DMS53 (cell line): Measurements from ENCODE around the gene CPNE7.

ENCODE experiments used
- DNase-seq: peaks from one replicate; lab custom pipeline; 2025; lab: John Stamatoyannopoulos, UW

CPNE7 gene

DNA sequence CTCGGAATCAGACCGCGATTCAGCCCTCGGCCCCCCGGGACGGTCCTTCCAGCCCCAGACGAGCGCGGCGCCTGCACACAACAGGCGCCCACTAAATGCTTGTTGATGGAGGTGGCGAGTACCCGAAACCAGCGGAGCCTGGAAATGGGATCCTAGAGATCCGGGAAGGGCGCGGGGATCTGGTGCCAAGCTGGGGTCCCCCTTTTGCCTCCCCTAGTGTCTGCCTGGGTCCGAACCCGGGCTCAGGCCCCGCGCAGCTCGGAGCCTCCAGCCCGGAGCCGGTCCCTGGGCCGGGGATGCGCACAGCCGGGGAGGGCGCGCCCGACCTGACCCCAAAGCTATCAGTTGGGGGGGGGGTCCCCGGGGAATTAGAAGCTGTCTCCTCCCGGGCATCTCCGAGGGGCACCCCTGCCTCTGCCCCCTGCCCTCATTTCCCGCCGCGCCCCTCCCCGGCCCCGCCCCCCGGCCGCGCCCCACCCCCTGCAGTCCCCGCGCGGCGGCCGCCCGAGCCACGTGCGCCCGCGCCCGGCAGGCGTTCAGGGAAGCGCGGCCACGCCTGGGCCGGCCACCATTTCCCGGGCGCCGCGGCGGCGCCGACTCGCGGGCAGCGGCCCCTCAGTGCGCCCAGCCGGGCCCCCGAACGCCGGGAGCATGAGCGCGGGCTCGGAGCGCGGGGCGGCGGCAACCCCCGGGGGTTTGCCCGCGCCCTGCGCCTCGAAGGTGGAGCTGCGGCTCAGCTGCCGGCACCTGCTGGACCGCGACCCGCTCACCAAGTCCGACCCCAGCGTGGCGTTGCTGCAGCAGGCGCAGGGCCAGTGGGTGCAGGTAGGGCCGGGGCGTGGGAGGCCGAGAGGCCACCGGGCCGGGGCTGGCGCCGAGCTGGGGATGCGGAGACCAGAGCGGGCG, at the start of gene CPNE7:
TSS of gene CPNE7 (plus strand) at position 512 of the 906 bp plus-strand sequence. CDS start at position 652, 140 bp downstream.
- DNase-seq = peak; percentile 46

DNA sequence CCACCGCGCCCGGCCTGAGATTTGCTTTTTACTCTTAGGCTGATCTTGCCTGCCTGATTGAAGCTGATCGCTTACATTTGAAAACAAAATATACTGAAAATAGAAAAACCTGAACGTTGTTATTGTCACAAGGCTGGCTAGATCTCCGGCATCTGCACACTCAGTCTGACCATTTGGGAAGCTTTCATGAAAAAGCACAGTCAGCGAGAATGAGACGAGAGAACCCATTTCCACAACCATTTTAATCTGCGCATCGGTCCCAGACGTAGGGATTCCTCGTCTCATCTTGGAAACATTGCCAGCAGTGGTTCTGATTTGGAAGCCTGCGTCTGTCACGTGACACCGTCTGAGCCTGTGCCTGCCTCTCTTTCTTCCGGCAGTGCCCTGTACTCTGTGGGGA, 46.5 kb upstream of the CPNE7 start:
- DNase-seq = no peak

DNA sequence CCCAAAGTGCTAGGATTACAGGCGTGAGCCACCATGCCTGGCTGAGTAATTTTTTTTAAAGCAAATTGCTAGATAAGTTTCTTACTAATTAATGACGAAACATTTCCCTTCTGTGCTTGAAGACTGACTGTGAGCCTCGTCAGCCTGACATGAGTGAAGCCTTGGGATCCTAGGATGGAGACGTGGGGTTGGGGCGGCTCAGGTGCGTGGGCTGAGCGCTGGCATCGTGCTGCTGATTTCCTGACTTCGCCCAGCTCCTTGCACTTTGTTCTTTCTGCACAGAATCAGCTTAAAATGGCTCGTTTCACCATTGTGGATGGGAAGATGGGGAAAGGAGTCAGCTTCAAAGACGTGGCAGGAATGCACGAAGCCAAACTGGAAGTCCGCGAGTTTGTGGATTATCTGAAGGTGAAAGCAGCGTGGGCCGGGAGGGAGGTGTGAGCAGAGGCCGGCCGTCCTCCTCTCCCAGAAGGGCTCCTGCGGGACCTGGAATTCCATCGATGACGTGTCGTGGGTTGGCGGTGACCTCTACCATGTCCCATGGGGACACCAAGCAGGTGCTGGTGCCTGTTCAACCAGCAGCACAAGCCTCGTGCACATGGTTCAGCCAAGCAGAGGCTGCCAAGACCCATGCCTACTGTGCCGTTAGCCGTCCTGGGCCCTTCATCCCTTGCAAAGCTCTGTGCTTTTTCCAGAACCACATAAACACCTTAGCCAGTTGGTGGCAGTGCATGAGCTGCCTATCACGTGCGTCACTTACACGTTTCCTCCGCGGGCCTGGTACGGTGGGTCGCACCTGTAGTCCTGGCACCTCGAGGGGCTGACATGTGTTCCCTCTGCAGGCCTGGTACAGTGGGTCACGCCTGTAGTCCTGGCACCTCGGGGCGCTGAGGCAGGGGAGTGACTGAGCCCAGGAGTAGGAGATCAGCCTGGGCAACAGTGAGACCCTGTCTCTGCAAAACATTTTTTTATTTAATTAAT, 44.9 kb upstream of the CPNE7 start:
- DNase-seq = no peak

DNA sequence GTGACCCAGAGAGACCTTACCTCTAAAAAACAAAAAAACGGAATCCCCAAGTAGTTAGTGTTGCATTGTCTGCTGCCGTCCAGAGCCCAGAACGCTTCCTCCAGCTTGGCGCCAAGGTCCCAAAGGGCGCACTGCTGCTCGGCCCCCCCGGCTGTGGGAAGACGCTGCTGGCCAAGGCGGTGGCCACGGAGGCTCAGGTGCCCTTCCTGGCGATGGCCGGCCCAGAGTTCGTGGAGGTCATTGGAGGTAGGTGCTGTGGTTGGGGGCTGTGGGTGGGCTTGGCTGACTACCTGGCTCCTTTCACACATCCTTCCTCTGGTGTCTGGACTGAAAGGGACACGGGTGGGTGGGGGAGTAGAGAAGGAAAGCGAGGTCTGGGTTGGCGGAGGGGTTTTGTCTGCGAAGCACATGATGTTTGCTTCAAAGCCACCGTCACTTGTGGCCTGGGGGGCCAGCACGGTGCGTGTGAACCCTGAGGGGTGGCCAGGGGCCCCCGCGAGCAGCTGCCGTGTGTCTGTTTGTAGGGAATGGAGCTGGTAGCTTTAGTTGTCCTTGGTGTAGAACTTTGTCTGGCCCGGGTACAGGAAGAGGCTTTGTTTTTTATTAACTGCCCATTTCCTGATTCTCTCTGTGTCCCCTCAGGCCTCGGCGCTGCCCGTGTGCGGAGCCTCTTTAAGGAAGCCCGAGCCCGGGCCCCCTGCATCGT, 43.6 kb upstream of the CPNE7 start:
- no peak for DNase-seq

DNA sequence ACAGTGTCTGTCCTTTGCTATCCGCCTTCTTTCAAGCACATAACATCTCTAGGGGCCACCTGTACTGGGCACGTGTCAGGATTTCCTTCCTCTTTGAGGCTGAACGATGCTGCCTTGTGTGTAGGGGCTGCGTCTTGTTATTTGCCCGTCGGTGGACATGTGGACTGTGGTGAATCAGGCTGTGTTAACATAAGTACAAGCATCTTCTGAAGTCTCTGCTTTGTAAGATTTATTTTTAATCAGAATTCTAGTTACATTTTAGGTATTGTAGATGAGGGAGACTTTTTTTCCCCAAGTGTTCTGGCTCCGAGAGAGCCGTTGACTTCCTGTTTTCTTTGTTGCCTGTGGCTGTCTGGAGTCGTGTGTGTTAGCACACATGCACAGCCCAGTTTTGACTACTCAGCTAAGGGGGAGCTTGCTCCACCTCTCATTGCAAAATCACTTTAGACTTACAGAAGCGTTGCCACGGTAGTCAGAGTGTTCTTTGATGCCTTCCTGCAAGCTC, 41.3 kb upstream of the CPNE7 start:
- DNase-seq = no peak

DNA sequence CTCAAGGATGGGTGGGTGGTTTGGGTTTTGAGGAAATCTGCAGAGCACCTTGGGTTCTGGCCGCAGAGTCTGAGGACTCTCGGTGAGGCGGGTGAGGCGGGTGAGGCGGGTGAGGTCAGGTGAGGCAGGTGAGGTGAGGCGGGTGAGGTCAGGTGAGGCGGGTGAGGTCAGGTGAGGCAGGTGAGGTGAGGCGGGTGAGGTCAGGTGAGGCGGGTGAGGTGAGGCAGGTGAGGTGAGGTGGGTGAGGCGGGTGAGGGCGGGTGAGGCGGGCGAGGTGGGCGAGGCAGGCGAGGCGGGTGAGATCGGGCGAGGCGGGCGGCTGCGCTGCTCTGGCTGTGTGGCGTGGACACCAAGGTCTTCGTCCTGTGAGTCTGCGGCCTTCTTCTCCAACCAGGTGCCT, 39.2 kb upstream of the CPNE7 start:
- no peak for DNase-seq

DNA sequence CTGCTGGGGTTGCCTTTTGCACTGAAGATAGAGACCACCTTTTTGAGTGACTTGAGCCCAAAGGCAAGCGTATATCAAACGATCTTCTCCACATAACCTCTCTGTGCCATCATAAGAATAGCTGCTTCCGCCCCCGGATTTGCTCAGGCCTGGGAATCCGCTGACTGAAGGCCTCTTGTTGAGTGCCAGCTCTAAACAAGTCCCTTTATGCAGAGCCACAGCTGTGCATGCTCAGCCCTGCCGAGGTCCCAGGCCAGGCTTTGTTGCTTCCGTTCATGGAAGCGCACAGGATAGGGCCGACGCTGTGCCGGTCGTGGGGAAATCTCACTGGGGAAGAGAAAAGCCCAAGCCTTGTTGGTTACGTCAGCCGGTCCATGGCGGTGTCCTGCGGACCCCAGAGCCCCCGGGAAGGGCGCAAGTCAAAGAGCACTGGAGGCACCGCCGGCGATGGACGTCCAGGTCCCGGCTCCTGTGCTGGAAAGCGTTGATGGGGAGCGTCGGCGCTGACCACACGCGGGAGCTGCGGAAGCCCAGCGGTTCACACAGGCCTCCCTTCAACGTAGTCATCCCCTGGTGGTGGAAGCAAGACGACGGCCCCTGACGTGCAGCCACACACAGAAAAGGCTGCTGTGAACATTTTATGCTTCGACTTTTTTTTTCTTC, 38.5 kb upstream of the CPNE7 start:
- DNase-seq = no peak

DNA sequence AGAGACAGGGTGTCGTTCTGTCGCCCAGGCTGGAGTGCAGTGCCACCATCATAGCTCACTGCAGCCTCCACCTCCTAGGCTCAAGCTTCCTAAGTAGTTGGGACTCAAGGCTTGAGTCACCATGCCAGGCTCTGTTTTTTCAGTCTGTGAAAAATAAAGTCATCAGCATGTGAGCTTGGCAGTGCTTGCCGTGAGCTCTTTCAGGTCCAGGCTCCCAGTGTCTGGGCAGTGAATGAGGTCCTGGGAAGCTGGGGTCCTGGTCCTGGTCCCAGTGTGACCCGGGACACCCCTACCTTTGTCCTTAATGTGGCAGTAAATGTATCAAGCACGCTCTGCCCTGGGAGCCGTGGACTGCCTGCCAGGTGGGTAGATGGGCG, 38.0 kb upstream of the CPNE7 start:
- DNase-seq = no peak

DNA sequence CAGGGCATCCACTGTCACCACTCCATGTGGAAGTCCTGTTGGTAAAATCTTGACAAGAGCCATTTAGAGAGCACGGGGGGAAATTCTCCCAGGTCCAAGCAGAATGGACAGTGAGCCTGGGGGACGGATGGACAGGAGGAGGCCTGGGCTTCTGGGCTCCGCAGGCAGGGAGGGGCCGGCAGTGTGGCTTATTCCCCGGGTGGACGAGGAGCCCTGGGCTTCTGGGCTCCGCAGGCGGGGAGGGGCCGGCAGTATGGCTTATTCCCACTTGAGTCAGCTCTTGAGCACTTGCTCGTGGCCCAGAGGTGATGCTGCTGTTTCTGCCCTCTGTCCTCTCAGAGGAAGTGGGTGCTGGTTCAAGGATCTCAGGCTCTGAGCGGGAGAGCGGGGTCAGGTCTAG, 37.3 kb upstream of the CPNE7 start:
- no peak for DNase-seq

DNA sequence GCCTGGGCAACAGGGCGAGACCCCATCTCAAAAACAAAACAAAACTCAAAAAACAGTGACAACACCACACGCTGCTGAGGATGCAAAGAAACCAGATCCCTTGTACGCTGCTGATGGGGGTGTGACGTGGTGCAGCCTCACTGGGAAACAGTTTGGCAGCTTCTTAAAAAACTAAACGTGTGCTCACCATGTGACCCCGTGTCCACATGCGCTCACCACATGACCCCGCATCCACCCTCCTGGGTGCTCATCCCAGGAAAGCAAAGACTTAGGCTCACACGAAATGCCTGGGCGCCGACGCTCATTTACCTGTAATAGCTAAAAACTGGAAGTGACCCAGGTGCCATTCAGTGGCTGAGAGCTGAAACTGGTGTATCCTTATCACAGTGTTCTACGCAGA, 35.0 kb upstream of the CPNE7 start:
- DNase-seq = no peak

DNA sequence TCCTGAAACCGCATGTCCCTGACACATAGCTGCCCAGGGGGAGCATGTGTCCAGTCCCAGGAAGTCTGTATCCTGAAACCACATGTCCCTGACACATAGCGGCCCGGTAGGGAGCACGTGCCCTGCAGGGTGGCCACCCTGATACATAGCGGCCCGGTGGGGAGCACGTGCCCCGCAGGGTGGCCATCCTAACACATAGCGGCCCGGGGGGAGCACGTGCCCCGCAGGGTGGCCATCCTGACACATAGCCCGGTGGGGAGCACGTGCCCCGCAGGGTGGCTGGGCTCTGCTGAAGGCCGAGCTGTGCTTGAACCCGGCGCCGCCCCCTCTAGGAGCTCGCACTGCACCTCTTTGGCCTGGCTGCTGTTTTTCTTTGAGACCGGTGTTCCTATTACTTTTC, 33.8 kb upstream of the CPNE7 start:
- no peak for DNase-seq

DNA sequence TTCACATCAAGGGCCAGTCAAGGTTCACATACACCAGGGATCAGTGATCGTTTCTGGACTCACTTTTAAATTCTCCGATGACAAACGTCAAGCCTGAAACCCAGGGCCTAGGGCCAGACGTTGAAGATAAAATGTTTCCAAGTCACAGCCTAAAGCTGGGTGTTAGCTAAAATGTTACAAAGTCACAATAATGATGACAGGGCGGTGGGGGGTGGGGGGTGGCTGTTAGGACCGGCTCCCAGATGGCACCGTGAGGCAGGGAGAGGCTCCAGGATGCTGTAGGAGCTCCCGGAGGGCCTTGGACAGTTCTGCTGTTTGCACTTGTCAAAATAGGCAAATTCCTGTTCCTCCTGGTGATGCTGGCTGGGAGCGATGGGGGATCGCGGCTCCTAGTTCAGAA, 31.4 kb upstream of the CPNE7 start:
- no peak for DNase-seq

DNA sequence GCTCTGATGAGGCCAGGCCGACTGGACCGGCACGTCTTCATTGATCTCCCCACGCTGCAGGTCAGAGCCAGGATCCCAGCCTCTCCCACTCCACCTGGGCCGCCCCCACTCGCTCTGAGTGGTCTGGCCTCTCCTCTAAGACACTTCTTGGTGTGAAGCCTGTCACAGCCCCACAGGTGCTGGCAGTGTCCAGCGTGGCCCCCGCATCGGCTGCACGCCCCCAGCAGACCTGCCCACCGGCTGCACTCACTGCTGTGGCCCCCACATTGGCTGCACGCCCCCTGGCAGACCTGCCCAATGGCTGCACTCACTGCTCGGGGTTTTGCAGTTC, 30.9 kb upstream of the CPNE7 start:
- DNase-seq = no peak

DNA sequence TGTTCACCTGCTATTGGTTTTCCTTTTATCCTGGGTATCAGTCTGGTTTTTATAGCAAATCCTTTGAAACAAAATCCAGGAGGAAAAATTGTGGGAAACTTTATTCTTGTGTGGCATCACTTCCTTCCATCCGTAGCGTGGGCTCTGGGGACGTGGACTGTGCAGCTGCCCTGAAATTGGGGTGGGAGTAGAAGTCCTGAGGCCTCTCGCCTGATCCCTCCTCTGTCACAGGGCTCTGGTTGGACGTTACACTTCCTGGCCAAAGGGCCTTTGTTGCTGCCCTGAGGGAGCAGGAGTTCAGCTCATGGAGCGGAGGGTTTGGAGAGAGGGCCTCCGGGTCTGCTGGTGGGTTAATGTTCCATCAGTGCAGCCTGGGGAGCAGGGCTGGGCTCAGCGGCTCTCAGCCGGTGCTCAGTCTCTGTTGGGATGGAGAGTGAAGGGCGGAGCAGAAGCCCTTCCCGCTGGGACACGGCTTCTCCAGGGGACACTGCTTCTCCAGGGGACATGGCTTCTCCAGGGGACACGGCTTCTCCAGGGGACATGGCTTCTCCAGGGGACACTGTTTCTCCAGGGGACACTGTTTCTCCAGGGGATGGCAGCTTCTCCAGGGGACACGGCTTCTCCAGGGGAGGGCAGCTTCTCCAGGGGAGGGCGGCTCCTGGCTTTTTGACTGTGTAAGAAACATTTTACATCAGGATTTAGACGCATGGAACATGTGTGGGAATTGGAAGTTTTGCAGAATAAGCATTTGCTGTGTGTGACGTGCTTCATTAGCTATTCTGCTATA, 30.3 kb upstream of the CPNE7 start:
- DNase-seq = peak; percentile 30

DNA sequence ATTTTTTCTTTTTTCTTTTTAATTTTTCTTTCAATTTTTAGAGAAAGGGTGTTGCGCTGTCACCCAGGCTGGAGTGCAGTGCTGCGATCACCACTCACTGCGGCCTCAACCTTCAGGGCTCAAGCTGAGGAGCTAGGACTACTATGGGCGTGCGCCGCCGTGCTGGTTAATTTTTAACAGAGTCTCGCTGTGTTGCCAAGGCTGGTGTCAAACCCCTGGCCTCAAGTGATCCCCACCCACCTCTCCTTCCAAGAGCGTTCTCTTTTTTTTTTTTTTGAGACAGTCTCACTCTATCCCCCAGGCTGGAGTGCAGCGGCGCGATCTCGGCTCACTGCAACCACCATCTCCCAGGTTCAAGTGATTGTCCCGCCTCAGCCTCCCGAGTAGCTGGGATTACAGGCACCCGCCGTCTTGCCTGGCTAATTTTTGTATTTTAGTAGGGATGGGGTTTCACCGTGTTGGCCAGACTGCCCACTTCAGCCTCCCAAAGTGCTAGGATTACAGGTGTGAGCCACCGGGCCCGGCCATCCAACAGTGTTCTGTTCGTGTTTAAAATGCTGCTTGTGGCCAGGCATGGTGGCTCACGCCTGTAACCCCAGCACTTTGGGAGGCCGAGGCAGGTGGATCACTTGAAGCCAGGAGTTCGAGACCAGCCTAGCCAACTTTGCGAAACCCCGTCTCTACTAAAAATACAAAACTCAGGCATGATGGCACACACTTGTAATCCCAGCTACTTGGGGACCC, 29.6 kb upstream of the CPNE7 start:
- peak; percentile 86 for DNase-seq

DNA sequence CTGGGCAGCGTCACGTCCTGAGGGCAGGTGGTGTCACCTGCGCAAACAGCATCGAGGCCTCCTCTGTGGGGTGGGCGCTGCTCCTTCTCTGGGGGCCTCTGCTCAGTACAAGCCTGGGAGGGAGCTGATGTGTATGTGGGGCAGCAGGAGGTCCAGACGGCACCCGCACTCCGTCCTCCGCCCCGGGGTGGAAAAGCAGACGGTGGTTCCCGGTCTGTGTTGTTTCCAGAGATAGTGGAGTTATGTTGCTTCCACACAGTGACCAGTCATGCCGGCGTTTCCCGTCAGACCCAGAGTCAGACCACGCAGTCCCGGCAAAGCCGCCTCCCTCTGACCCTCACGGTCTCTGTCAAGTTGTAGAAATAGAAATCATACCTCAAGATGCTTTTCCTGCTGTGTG, 28.8 kb upstream of the CPNE7 start:
- no peak for DNase-seq

DNA sequence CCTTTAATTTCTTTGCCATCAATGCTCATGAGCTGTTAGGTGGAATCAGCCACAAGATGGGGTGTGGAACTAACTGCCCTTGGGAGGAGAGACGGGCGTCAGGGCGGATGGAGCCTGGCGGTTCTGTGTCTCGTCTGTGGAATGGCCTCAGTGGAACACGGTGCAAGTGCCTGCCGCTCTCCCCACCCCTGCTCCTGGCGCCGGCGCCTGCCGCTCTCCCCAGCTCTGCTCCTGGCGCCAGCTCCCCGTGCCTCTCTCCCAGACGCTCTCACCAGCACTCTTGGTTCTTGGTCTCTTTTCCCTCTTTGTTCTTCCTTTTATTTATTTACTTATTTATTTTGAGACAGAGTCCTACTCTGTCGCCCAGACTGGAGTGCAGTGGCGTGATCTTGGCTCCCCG, 28.3 kb upstream of the CPNE7 start:
- no peak for DNase-seq

DNA sequence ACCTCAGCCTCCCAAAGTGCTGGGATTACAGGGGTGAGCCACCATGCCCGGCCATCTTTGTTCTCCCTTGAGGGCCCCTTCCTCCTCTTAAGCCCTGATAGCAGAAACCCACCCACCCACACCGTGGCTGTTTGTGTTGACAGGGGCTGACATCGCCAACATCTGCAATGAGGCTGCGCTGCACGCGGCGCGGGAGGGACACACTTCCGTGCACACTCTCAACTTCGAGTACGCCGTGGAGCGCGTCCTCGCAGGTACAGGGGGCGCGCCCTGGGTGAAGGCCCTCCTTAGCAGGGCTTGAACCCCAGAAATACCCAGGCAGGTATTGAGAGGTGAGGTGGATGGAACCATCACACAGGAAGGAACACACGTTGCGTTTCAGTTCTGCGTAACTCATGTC, 27.7 kb upstream of the CPNE7 start:
- no peak for DNase-seq

DNA sequence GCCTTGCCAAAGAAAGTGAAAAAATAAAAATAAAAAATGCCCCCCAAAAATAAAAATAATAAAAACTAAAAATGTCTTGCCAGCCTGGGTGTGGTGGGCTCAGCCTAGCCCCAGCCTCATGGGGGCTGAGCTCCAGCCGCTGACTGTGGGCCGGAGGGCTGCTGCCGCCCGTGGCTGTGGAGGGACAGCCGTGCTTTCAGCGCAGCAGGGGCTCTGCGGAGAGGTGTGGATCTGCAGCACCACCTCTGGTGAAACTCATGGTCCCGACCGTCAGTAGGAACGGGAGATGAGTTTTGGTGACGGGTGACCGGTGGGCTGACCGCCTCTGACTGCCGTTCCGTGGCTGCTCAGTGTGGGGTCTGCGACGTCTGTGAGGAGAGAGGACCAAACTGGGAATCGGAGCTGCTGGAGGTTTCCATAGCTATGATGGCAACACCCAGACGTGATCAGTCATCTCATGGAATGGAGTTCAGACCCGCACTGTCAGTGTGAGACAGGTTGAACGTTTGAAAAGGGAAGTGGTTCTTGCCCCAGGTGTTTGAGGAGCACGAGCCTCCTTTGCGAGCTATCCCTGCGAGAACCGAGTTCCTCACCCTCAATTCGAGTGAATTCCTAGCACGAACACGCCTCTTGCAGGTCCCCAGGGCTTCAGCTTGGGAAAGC, 27.1 kb upstream of the CPNE7 start:
- no peak for DNase-seq
